ENCODE results near the gene KRT10.

Gene KRT10

DNA sequence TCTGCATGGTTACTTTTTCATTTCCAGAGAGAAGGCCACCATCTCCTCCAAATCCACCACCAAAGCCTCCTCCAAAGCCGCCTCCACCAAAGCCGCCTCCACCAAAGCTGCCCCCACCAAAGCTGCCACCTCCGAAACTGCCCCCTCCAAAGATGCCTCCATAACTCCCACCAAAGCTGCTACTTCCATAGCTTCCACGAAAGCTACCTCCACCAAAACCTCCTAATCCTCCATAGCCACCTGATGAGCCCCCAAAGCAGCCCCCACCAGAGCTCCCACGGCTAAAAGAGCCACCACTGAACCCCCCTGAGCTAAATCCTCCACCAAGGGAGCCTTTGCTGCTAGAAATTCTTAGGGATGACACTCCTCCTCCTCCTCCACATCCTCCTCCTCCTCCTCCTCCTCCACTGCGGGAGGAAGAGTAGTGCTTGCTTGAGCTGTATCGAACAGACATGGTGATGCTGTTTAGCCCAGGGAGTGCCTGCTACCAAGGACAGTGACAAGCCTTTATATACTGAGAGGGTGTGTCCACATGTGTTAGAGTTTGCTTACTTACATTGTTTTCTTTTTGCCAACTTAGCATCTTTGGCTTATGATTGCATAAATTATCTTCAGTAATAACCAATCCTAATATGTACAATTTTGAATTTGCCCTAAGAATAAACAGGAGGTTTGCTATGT is at the start of gene KRT10:
Gene KRT10, minus strand, starts transcription at position 483 of the 681 bp plus-strand sequence. Its CDS starts 29 bp downstream, at position 454.
- Histone ChIP-seq H3K27ac (no peak within 1 kb of the TSS), H3K4me3 (no peak within 1 kb of the TSS)
- TF ChIP-seq, protein P1, sequence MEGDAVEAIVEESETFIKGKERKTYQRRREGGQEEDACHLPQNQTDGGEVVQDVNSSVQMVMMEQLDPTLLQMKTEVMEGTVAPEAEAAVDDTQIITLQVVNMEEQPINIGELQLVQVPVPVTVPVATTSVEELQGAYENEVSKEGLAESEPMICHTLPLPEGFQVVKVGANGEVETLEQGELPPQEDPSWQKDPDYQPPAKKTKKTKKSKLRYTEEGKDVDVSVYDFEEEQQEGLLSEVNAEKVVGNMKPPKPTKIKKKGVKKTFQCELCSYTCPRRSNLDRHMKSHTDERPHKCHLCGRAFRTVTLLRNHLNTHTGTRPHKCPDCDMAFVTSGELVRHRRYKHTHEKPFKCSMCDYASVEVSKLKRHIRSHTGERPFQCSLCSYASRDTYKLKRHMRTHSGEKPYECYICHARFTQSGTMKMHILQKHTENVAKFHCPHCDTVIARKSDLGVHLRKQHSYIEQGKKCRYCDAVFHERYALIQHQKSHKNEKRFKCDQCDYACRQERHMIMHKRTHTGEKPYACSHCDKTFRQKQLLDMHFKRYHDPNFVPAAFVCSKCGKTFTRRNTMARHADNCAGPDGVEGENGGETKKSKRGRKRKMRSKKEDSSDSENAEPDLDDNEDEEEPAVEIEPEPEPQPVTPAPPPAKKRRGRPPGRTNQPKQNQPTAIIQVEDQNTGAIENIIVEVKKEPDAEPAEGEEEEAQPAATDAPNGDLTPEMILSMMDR (IDR thresholded peaks at IDR 0.05), result no peak
- DNase-seq (ENCODE audit: low spot score), result no peak

- H3K4me3 ChIP-seq, result no peak overlapping the region
- H3K27ac ChIP-seq, result no peak overlapping the region
- TF ChIP-seq, protein P1 (IDR thresholded peaks at IDR 0.05), result no peak
- DNase-seq (ENCODE audit: low spot score), result no peak
Measured at GRCh38 chr17:40871316-40871715, 48.9 kb upstream of the KRT10 start.

- DNase-seq (ENCODE audit: low spot score), result no peak
- TF ChIP-seq, protein P1 (IDR thresholded peaks at IDR 0.05), result no peak
- H3K4me3 ChIP-seq, result no peak overlapping the region
- H3K27ac ChIP-seq, result no peak overlapping the region
Measured at GRCh38 chr17:40870136-40870535, 47.7 kb upstream of the KRT10 start.

DNA sequence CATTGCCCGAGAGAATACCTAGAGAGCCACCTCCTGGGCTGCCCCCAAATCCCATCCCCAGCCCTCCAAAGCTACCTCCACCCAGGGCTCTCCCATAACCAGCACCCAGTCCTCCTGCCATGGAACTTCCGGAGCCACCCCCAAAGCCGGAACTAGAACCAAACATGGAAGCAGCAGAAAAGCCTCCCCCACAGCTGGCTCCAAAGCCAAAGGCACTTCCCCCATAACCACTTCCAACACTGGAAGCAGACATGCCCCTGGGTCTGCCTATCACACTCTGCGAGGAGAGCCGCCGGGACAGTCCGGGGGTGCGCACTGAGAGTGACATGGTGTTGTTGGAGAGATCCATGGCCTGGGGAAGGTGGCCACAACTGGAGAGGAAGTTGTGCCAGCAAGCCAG is 44.4 kb upstream of the KRT10 start, which contains the start of gene KRT12:
Gene KRT12, minus strand, starts transcription at position 386 of the 400 bp plus-strand sequence. Its CDS starts 37 bp downstream, at position 349.
- H3K27ac ChIP-seq, result no peak within 1 kb of the TSS
- DNase-seq (ENCODE audit: low spot score), result no peak
- H3K4me3 ChIP-seq, result no peak within 1 kb of the TSS
- TF ChIP-seq, protein P1 (IDR thresholded peaks at IDR 0.05), result no peak

- TF ChIP-seq, protein P1 (IDR thresholded peaks at IDR 0.05), result no peak
- no peak for DNase-seq (ENCODE audit: low spot score)
- no peak overlapping the region for H3K4me3 ChIP-seq
Measured at GRCh38 chr17:40864661-40865390, 42.4 kb upstream of the KRT10 start.

DNA sequence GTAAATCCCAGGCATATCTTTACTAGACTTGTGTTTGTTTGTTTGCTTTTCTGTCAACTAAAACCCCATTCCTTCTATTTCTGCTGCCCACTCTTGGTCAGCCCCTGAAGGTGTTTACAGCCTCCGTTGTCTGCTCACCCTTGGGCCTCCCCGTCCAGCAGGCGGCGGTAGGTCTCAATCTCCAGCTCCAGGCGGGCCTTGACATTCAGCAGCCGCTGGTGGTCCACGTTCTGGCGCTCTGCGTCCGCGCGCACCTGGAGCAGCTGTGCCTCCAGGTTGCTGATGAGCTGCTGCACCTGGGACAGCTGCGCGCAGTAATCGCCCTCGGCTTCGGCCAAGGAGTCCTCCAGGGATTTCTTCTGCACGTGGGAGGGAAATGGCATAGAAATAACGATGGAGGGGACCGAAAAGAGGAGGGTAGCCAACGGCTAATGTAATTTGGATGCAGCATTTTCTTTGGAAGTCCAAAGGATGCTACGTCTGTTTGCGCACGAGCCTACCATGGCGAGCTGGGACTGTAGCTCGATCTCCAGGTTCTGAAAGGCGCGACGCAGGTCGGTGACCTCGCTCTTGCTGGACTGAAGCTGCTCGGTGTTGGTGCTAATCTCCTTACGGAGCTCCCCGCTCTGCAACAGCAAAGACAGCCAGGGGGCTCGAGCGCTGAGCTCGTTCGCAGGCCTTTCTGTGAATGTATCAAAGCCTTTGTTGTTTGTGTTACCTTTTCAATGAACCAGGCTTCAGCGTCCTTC is 40.7 kb upstream of the KRT10 start:
- H3K27ac ChIP-seq, result no peak overlapping the region
- no peak overlapping the region for H3K4me3 ChIP-seq
- no peak for DNase-seq (ENCODE audit: low spot score)
- TF ChIP-seq, protein P1 (IDR thresholded peaks at IDR 0.05), result no peak

More at GRCh38 chr17:40864661-40865390, 42.4 kb upstream of the KRT10 start:
- H3K27ac ChIP-seq, result no peak overlapping the region
